ENCODE measurements around the gene TLK2.

Gene TLK2

DNA sequence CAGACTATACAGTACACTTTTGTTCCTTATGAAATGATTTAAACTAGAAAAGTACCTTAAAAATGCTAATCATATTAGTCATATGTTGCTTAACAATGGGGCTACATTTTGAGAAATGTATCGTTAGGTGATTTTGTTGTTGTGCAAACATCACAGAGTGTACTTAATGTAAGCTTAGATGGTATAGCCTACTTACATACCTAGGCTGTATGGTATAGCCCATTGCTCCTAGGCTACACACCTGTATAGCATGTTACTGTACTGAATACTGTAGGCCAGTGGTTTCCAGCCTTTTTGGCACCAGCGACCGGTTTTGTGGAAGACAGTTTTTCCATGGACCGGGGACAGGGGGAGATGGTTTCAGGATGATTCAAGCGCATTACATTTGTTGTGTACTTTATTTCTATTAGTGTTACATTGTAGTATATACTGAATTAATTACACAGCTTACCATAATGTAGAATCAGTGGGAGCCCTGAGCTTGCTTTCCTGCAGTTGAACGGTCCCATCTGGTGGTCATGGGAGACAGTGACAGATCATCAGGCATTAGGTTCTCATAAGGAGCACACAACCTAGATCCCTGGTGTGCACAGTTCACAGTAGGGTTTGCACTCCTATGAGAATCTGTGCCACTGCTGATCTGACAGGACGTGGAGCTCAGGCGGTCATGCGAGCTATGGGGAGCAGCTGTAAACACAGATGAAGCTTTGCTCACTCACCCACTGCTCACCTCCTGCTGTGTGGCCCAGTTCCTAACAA lies 113.9 kb downstream of the TLK2 start:
- no peak overlapping the region for H3K4me3 ChIP-seq (replicated peaks; ENCODE audit: low read depth, low read length)
- TF ChIP-seq, protein P1, sequence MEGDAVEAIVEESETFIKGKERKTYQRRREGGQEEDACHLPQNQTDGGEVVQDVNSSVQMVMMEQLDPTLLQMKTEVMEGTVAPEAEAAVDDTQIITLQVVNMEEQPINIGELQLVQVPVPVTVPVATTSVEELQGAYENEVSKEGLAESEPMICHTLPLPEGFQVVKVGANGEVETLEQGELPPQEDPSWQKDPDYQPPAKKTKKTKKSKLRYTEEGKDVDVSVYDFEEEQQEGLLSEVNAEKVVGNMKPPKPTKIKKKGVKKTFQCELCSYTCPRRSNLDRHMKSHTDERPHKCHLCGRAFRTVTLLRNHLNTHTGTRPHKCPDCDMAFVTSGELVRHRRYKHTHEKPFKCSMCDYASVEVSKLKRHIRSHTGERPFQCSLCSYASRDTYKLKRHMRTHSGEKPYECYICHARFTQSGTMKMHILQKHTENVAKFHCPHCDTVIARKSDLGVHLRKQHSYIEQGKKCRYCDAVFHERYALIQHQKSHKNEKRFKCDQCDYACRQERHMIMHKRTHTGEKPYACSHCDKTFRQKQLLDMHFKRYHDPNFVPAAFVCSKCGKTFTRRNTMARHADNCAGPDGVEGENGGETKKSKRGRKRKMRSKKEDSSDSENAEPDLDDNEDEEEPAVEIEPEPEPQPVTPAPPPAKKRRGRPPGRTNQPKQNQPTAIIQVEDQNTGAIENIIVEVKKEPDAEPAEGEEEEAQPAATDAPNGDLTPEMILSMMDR (IDR thresholded peaks at IDR 0.05; ENCODE audit: low read length, missing control alignments): no peak

DNA sequence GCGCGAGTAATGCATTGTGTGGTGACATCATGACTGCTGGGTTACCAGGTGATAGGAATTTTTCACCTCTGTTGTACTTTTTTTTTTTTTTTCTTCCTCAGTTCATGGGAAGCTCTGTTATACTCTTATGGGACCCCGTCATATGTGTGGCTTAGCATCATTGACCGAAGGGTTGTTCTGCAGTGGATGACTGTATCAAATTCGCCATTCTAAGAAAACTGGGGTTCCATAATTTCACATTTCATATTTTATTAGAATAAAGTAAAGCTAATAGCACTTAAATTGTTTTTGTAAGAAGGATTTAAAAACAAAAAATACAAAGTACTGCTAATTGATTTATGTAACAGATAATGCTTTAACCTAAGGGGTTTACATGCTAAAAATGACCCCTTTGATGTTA lies 116.9 kb downstream of the TLK2 start:
- no peak overlapping the region for H3K4me3 ChIP-seq (replicated peaks; ENCODE audit: low read depth, low read length)
- TF ChIP-seq, protein P1 (IDR thresholded peaks at IDR 0.05; ENCODE audit: low read length, missing control alignments): no peak
- no peak for DNase-seq (ENCODE audit: low read depth)

More for the DNA sequence above, 113.9 kb downstream of the TLK2 start:
- peak; percentile 46 for DNase-seq (ENCODE audit: low read depth)

DNA sequence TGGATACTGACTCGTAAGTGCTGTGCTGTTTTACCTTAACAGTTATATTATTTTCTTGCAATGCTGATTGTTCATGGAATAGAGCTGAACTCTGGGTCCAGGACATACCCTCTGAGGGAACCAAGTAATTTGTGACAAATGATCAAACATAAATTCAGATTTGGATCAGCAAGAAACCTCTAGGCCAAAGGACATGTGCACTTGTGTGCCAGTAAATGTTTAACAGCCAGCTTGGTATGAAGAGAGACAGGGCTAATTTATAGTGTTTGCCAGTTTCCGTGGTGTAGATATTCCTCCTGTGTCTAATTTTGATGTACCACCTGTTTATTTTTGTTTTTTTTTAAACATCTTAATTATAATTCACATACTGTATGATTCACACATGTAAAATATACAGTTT lies 118.0 kb downstream of the TLK2 start:
- TF ChIP-seq, protein P1 (IDR thresholded peaks at IDR 0.05; ENCODE audit: low read length, missing control alignments): no peak

DNA sequence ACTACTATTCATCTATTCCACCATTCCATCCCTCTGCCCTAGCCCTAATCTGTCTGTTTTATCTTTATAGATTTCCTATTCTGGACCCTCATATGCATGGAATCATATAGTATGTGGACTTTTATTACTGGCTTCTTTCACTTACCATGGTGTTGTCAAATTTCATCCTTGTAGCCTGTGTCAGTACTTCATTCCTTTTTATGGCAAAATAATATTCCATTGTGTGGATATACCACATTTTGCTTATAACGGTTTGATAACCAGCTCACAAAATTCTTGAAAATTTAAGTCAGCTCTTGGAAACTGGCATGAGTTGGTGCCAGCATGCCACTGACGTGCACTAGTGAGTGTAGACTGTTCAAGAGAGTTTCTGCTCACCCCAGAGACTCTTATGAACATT lies 118.5 kb downstream of the TLK2 start:
- DNase-seq (ENCODE audit: low read depth): no peak
- H3K4me3 ChIP-seq (replicated peaks; ENCODE audit: low read depth, low read length): no peak overlapping the region
- TF ChIP-seq, protein P1 (IDR thresholded peaks at IDR 0.05; ENCODE audit: low read length, missing control alignments): no peak

More for the DNA sequence above, 118.0 kb downstream of the TLK2 start:
- DNase-seq (ENCODE audit: low read depth): no peak
- H3K4me3 ChIP-seq (replicated peaks; ENCODE audit: low read depth, low read length): no peak overlapping the region

DNA sequence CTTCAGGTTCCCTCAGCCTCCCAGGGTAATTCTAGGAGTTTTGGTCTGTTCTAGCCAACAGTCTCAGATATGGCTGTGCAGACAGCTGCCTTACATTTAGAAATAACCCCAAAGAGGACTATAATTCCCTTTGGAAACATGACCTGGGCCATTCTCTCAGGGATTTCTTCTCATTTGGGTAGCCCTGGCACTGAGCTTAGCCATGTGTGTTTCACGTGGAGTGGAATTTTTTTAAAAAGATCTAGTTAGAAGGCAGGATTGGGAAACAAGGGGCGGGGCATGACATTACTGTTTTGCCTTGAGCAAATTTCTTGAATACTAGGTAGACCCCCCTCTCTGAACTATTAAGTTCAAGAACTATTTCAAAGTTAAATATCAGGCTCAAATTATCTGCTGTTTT lies 119.3 kb downstream of the TLK2 start:
- no peak overlapping the region for H3K4me3 ChIP-seq (replicated peaks; ENCODE audit: low read depth, low read length)

DNA sequence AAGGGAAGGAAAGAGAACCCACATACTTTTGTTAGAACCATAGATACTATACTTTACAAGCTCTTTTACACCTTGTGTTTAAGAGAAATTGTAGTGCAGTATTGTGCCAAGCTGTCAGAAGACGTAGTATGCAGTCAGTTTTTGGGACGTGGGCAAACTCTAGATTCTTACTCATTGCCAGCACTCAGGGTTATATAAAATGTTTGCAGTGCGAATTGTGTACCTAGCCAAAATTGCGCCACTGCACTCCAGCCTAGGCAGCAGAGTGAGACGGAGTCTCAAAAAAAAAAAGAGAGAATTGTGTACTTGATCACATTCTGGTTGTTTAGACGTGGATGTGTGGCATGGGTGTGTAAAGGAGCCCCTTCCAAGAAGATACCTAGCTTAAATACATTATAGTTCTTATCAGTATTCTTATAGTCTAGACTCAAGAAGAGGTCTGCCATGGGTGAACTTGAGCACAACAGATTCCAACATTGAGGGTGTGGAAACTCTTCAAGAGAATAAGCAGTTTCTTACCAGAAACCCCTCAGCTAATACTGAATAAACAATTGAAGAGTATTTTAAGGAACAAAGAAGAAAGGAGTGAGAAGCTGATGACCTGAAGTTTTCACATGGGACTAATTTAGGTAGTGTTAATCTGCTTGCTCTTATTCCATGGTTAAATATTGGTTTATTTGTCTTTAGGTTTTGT lies 121.5 kb downstream of the TLK2 start:
- no peak overlapping the region for H3K4me3 ChIP-seq (replicated peaks; ENCODE audit: low read depth, low read length)
- DNase-seq (ENCODE audit: low read depth): no peak
- TF ChIP-seq, protein P1 (IDR thresholded peaks at IDR 0.05; ENCODE audit: low read length, missing control alignments): no peak

More for the DNA sequence above, 119.3 kb downstream of the TLK2 start:
- TF ChIP-seq, protein P1 (IDR thresholded peaks at IDR 0.05; ENCODE audit: low read length, missing control alignments): no peak
- DNase-seq (ENCODE audit: low read depth): peak; percentile 53
